IgD-negative memory B cell (primary cell): ENCODE measurements around the gene HSP90AB1. TPM values are rescaled to one million over a fixed set of nuclear protein-coding genes. Genes with fewer than 3 reads are reported as not detected.

Source experiments
- H3K27ac Mint-ChIP-seq, 3 donors: one replicate each; pipeline ENCODE4 v1.8.0; 2020 to 2022; ENCODE audit warnings: mild to moderate bottlenecking in 3 of 3, mixed read lengths in 3 of 3, moderate library complexity in 1 of 3
- H3K27me3 Mint-ChIP-seq: one replicate; pipeline ENCODE4 v1.8.0; 2021; ENCODE audit warnings: mixed read lengths
- H3K36me3 Mint-ChIP-seq: one replicate; pipeline ENCODE4 v1.8.0; 2020; ENCODE audit warnings: mild to moderate bottlenecking, mixed read lengths
- H3K4me1 Mint-ChIP-seq, 3 donors: one replicate each; pipeline ENCODE4 v1.8.0; 2020 to 2022; ENCODE audit warnings: mixed read lengths in 3 of 3, mild to moderate bottlenecking in 1 of 3
- H3K4me3 Mint-ChIP-seq, 4 donors: one replicate each; pipeline ENCODE4 v1.8.0; 2020 to 2022; ENCODE audit warnings: mild to moderate bottlenecking in 4 of 4, mixed read lengths in 4 of 4, moderate library complexity in 3 of 4
- H3K9me3 Mint-ChIP-seq, 3 donors: one replicate each; pipeline ENCODE4 v1.8.0; 2020 to 2021; ENCODE audit warnings: mixed read lengths in 3 of 3, mild to moderate bottlenecking in 1 of 3
- polyA plus RNA-seq: library from polyadenylated mRNA; unstranded; fragments of 300-500 nt; fragmentation: Illumina TruSeq; gene quantifications from one replicate; pipeline ENCODE4 v1.2.3, GENCODE V29; 2021

HSP90AB1 gene
- polyA plus RNA-seq, 1 donor from 2014 or later = 435 TPM

- H3K27ac Mint-ChIP-seq = no peak overlapping the region
Measured at GRCh38 chr6:44271406-44271723, 24.5 kb downstream of the HSP90AB1 start.

GRCh38 chr6:44271914-44272313 is 25.0 kb downstream of the HSP90AB1 start:
- Mint-ChIP-seq H3K4me1 (peaks cover 9 to 11% (median 11%) of the 10 kb centered on the region in 3 donors), H3K27me3 (peaks cover 36% of the 10 kb centered on the region), H3K9me3 (no peaks in the 10 kb centered on the region), H3K36me3 (no peaks in the 10 kb centered on the region), H3K27ac (peak overlapping the region in 1 of 3 donors; percentile 25), H3K4me3 (peak overlapping the region in 1 of 4 donors; percentile 53)

More at GRCh38 chr6:44271406-44271723, 24.5 kb downstream of the HSP90AB1 start:
- H3K4me3 Mint-ChIP-seq = peak overlapping the region; percentile 53 to 83 (median 76)
- H3K4me1 Mint-ChIP-seq = peaks cover 11 to 16% (median 14%) of the 10 kb centered on the region in 3 donors
- H3K36me3 Mint-ChIP-seq = no peaks in the 10 kb centered on the region
- H3K9me3 Mint-ChIP-seq = no peaks in the 10 kb centered on the region
- H3K27me3 Mint-ChIP-seq = peaks cover 34% of the 10 kb centered on the region

DNA sequence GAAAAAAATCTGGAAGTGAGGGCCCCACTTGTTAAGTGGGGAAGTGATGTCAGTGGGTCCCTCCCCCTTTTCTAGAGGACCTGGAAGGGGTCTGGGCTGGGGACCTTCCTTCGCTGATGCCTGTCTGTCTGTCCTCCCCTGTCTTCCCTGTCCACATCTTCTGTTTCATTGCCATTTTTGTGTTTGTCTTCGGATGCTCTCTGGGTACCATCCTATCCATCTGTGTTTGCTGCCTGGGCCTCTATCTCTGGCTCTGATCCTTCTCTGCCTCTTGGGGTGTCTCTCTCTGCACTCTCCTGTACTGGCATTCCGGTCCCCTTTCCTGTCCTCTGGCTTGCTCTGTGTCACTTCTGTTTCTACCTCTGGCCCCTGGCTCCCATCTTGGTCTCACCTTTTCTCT is 25.6 kb downstream of the HSP90AB1 start:
- H3K27me3 Mint-ChIP-seq = peaks cover 42% of the 10 kb centered on the region
- H3K27ac Mint-ChIP-seq = peak overlapping the region in 2 of 3 donors; percentile 25 to 69

GRCh38 chr6:44272999-44273566 is 26.2 kb downstream of the HSP90AB1 start:
- Mint-ChIP-seq H3K27me3 (peaks cover 48% of the 10 kb centered on the region), H3K4me1 (peaks cover 6 to 8% (median 7%) of the 10 kb centered on the region in 3 donors), H3K9me3 (peaks cover 0 to 1% (median 0%) of the 10 kb centered on the region in 3 donors), H3K27ac (no peak overlapping the region), H3K36me3 (no peaks in the 10 kb centered on the region), H3K4me3 (peak overlapping the region in 1 of 4 donors; percentile 53)

More for the DNA sequence above, 25.6 kb downstream of the HSP90AB1 start:
- H3K4me3 Mint-ChIP-seq = peak overlapping the region in 2 of 4 donors; percentile 24 to 53
- H3K9me3 Mint-ChIP-seq = peaks cover 0 to under 1% (median 0%) of the 10 kb centered on the region in 3 donors
- no peaks in the 10 kb centered on the region for H3K36me3 Mint-ChIP-seq
- peaks cover 9 to 11% (median 10%) of the 10 kb centered on the region in 3 donors for H3K4me1 Mint-ChIP-seq

- H3K9me3 Mint-ChIP-seq = peaks cover 0 to 1% (median 0%) of the 10 kb centered on the region in 3 donors
- no peak overlapping the region for H3K27ac Mint-ChIP-seq
- peaks cover 6 to 8% (median 7%) of the 10 kb centered on the region in 3 donors for H3K4me1 Mint-ChIP-seq
- H3K4me3 Mint-ChIP-seq = peak overlapping the region in 1 of 4 donors; percentile 30
- peaks cover 49% of the 10 kb centered on the region for H3K27me3 Mint-ChIP-seq
- no peaks in the 10 kb centered on the region for H3K36me3 Mint-ChIP-seq
Measured at GRCh38 chr6:44273617-44274016, 26.7 kb downstream of the HSP90AB1 start.

- Mint-ChIP-seq H3K9me3 (peaks cover 0 to 5% (median 0%) of the 10 kb centered on the region in 3 donors), H3K4me1 (peaks cover 0 to 6% (median 0%) of the 10 kb centered on the region in 3 donors), H3K27me3 (peaks cover 44% of the 10 kb centered on the region), H3K4me3 (no peak overlapping the region), H3K36me3 (no peaks in the 10 kb centered on the region), H3K27ac (no peak overlapping the region)
Measured at GRCh38 chr6:44275271-44275748, 28.4 kb downstream of the HSP90AB1 start.

DNA sequence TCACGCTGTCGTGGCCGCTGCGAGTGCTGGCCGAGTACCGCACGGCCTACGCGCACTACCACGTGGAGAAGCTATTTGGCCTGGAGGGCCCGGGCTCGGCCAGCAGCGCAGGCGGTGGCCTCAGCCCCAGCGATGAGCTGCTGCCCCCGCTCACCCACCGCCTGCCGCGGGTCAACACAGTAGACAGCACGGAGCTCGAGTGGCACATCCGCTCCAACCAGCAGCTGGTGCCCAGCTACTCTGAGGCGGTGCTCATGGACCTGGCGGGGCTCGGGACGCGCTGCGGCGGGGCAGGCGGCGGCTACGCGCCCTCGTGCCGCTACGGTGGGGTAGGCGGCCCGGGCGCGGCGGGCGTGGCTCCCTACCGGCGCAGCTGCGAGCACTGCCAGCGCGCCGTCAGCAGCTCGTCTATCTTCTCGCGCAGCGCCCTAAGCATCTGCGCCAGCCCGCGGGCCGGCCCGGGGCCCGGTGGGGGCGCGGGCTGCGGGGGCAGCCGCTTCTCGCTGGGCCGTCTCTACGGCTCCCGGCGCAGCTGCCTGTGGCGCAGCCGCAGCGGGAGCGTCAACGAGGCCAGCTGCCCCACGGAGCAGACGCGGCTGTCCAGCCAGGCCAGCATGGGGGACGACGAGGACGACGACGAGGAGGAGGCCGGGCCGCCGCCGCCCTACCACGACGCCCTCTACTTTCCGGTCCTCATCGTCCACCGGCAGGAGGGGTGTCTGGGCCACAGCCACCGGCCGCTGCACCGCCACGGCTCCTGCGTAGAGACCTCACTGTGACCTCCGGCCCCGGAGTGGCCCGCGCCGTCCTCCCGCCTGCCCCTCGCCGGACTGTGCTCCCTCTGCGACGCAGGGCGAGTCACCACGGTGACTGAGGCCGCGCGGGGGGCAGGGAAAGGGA is 29.1 kb downstream of the HSP90AB1 start:
- no peak overlapping the region for H3K27ac Mint-ChIP-seq
- no peak overlapping the region for H3K4me3 Mint-ChIP-seq
- H3K9me3 Mint-ChIP-seq = peaks cover 0 to 6% (median 0%) of the 10 kb centered on the region in 3 donors
- H3K4me1 Mint-ChIP-seq = peaks cover 0 to 6% (median 0%) of the 10 kb centered on the region in 3 donors
- no peaks in the 10 kb centered on the region for H3K36me3 Mint-ChIP-seq
- peaks cover 43% of the 10 kb centered on the region for H3K27me3 Mint-ChIP-seq

- Mint-ChIP-seq H3K4me3 (peak overlapping the region in 1 of 4 donors; percentile 77), H3K4me1 (peaks cover 0 to 6% (median 0%) of the 10 kb centered on the region in 3 donors), H3K9me3 (peaks cover 0 to 6% (median 0%) of the 10 kb centered on the region in 3 donors), H3K27me3 (peaks cover 37% of the 10 kb centered on the region), H3K36me3 (no peaks in the 10 kb centered on the region), H3K27ac (peak overlapping the region in 1 of 3 donors; percentile 39)
Measured at GRCh38 chr6:44276667-44277640, 30.1 kb downstream of the HSP90AB1 start.

- Mint-ChIP-seq H3K9me3 (peaks cover 0 to 6% (median 0%) of the 10 kb centered on the region in 3 donors), H3K27me3 (peaks cover 39% of the 10 kb centered on the region), H3K4me1 (peaks cover 0 to 6% (median 0%) of the 10 kb centered on the region in 3 donors), H3K36me3 (peaks cover 1% of the 10 kb centered on the region), H3K27ac (peak overlapping the region in 1 of 3 donors; percentile 39), H3K4me3 (peak overlapping the region in 1 of 4 donors; percentile 45)
Measured at GRCh38 chr6:44277763-44278162, 30.9 kb downstream of the HSP90AB1 start.

DNA sequence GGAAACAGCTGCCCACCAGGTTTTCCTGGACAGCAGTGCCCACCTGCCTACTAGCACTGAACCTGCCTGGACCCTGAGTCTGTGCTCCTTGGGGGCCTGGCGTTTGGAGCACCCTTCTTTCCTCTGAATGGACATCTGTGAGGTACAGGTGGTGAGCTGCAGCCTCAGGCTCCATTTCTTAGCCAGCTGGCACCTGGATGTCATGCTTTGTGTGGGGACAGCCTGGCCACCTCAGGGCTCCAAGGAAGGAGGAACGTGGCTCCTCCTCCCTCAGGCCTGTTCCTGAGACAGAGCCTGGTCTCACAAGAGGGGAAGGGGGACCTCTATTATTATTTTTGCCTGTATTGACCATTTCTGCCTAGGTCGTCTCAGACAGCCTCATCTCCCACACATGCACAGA is 31.4 kb downstream of the HSP90AB1 start:
- H3K36me3 Mint-ChIP-seq = peaks cover 1% of the 10 kb centered on the region
- peaks cover 0 to 6% (median 0%) of the 10 kb centered on the region in 3 donors for H3K4me1 Mint-ChIP-seq
- H3K4me3 Mint-ChIP-seq = peak overlapping the region in 1 of 4 donors; percentile 45
- H3K27me3 Mint-ChIP-seq = peaks cover 34% of the 10 kb centered on the region
- peaks cover 0 to 6% (median 0%) of the 10 kb centered on the region in 3 donors for H3K9me3 Mint-ChIP-seq
- H3K27ac Mint-ChIP-seq = no peak overlapping the region

DNA sequence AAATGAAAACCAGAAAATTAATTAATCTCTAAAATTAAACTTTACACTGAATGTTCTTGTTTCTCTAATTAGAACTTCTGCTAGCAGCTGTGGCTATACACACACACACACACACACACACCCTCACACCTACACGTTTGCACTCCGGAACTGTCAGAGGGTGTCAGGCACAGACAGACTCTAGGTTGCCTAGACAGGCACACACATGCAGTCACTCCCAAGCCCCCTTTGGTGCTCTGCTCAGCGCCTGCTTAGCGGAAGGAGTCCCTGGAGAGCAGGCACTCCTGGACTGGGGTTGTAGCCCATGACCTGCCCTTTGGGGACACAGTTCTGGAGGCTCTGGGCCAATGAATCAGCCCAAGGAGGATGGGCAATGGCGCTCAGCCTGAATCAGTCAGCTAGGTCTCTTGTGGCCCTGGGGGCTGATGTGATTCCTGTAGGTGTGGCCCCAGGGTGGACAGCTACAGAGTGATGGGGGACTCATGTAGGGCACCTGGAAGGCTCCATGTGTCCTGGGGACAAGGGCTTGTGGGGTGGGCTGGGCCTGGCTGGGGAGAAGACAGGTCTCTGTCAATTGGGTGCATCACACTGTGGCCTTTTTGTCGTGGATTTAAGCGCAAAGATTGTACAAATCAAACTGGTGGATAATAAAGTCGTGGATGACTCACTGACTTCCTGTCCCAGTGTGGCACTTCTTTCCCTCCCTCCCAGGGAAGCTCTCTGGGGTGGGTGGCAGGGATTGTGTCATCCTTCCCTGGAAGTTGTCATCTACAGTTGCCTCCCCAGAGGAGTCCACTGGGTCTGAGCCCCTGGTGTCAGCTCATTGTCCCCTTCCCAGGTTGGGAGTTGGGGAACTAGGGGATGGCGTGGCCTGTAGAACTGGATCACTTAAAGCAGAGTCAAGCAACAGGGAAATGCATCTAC is 32.1 kb downstream of the HSP90AB1 start:
- Mint-ChIP-seq H3K27me3 (peaks cover 31% of the 10 kb centered on the region), H3K36me3 (peaks cover 1% of the 10 kb centered on the region), H3K4me3 (no peak overlapping the region), H3K4me1 (peaks cover 0 to 6% (median 0%) of the 10 kb centered on the region in 3 donors), H3K27ac (no peak overlapping the region), H3K9me3 (peaks cover 0 to 6% (median 0%) of the 10 kb centered on the region in 3 donors)

- Mint-ChIP-seq H3K36me3 (peaks cover 5% of the 10 kb centered on the region), H3K9me3 (peaks cover 0 to 5% (median 0%) of the 10 kb centered on the region in 3 donors), H3K4me3 (no peak overlapping the region), H3K27ac (no peak overlapping the region), H3K27me3 (peaks cover 16% of the 10 kb centered on the region), H3K4me1 (no peaks in the 10 kb centered on the region)
Measured at GRCh38 chr6:44284121-44284520, 37.2 kb downstream of the HSP90AB1 start.

DNA sequence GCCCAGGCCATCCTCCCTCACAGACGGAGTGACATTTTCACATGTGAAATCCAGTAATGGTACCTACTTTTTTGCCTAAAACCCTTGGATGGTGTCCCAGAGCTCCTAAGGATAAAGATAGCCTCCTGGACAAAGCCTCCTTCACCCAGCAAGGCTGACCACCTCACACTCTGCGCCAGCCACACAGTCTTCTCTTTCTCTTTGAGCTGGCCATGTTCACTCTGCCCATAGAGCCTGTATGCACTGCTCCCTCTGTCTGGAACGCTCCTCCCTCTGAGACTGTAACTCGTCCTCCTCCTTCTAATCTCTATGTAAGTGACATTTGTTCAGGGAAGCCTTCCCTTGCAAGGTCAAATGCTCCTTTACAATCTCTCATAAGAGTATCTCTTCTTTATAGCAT is 38.0 kb downstream of the HSP90AB1 start:
- H3K36me3 Mint-ChIP-seq = peaks cover 5% of the 10 kb centered on the region
- no peaks in the 10 kb centered on the region for H3K4me1 Mint-ChIP-seq
- peak overlapping the region in 1 of 3 donors; percentile 3 for H3K27ac Mint-ChIP-seq
- H3K27me3 Mint-ChIP-seq = peaks cover 19% of the 10 kb centered on the region
- H3K9me3 Mint-ChIP-seq = peaks cover 0 to 3% (median 0%) of the 10 kb centered on the region in 3 donors
- no peak overlapping the region for H3K4me3 Mint-ChIP-seq
